Progenitor cell of endocrine pancreas (in vitro differentiated cells): ENCODE data around the gene GNPTAB. TPM values are rescaled to one million over a fixed set of nuclear protein-coding genes. Genes with fewer than 3 reads are reported as not detected.
A peak's percentile ranks its signal among the peaks of the same experiment; 100 is the strongest.

Experiments
- DNase-seq: peaks from one replicate; pipeline ENCODE4 v3.0.0; 2021; ENCODE audit warnings: low spot score; ENCODE audit not compliant: unreplicated experiment
- H3K27ac Mint-ChIP-seq: 2 replicates; pipeline ENCODE4 v1.8.0; 2021; ENCODE audit warnings: mild to moderate bottlenecking, moderate library complexity, mixed read lengths
- H3K27me3 Mint-ChIP-seq: 2 replicates; pipeline ENCODE4 v1.8.0; 2021; ENCODE audit warnings: mixed read lengths
- H3K36me3 Mint-ChIP-seq: 2 replicates; pipeline ENCODE4 v1.8.0; 2022; ENCODE audit warnings: mixed read lengths; ENCODE audit not compliant: insufficient read depth
- H3K4me1 Mint-ChIP-seq: 2 replicates; pipeline ENCODE4 v1.8.0; 2021; ENCODE audit warnings: low read depth, mixed read lengths
- H3K4me3 Mint-ChIP-seq: 2 replicates; pipeline ENCODE4 v1.8.0; 2021; ENCODE audit warnings: low read depth, mild to moderate bottlenecking, moderate library complexity, mixed read lengths
- H3K9me3 Mint-ChIP-seq: 2 replicates; pipeline ENCODE4 v1.8.0; 2021; ENCODE audit warnings: low read depth, mixed read lengths
- CTCF ChIP-seq: fragments of 200-600 bp; sonication (generic); IDR thresholded peaks from one replicate; pipeline ENCODE4 v1.5.0; 2021; ENCODE audit warnings: antibody characterized with exemption, mild to moderate bottlenecking; ENCODE audit not compliant: unreplicated experiment
- total RNA-seq: library from RNA; stranded (reverse); gene quantifications from 2 replicates; pipeline ENCODE4 v1.2.1, GENCODE V29; 2021

Gene GNPTAB
- total RNA-seq, 1 donor from 2014 or later = 23.2 TPM

DNA sequence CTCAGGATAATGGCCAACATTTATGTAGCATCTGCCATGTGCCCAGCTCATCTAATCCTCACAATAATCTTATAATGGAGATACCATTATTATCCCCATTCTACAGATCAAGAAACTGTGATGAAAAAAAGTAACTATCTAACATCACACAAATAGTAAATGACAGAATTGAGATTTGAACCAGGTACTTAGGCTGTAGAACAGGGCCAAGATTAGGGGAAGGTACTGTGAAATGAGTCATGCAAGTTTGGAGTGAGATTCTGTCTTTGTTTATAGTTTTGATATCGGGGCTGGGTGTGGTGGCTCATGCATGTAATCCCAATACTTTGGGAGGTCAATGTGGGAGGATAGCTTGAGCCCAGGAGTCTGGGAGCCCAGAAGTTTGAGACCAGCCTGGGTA is 1.3 kb upstream of the GNPTAB start:
- H3K27me3 Mint-ChIP-seq = no peaks in the 10 kb centered on the region
- DNase-seq = no peak
- peaks cover 2% of the 10 kb centered on the region for H3K4me1 Mint-ChIP-seq
- no peak overlapping the region for H3K27ac Mint-ChIP-seq
- H3K4me3 Mint-ChIP-seq = no peak overlapping the region
- TF ChIP-seq CTCF = no peak
- H3K9me3 Mint-ChIP-seq = no peaks in the 10 kb centered on the region
- H3K36me3 Mint-ChIP-seq = no peaks in the 10 kb centered on the region

- H3K9me3 Mint-ChIP-seq = no peaks in the 10 kb centered on the region
- no peak for TF ChIP-seq CTCF
- peak overlapping the region; percentile 91 for H3K27ac Mint-ChIP-seq
- H3K4me1 Mint-ChIP-seq = peaks cover 4% of the 10 kb centered on the region
- no peaks in the 10 kb centered on the region for H3K27me3 Mint-ChIP-seq
- no peak for DNase-seq
- peak overlapping the region; percentile 93 for H3K4me3 Mint-ChIP-seq
- H3K36me3 Mint-ChIP-seq = no peaks in the 10 kb centered on the region
Measured at GRCh38 chr12:101829639-101830366, 956 bp downstream of the GNPTAB start.

DNA sequence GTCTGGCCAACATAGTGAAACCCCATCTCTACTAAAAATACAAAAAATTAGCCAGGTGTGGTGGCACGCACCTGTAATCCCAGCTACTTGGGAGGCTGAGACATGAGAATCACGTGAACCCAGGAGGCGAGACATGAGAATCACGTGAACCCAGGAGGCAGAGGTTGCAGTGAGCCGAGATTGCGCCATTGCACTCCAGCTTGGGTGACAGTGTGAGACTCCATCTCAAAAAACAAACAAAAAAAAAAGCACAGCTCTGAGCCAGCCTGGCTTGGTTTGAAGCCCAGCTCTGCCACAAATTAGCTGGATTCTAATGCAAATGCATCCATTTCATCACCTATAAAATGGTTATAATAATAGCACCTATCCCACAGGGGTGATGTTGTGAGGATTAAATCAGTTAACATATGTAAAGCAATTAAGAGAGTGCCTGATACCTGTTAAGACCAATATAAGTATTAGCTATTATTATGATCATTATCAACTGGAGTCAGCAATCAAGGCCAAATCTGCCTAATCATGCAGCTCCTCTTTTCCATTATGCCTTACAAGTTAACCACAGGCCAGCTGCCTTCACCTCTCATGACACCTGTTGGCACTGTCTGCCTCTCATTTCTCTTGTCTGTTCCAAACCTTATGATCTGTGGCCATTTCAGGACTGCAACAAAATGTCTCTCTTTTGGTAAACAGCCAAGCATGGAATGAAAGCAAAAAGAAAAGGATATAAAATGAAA is 2.1 kb downstream of the GNPTAB start:
- Mint-ChIP-seq H3K9me3 (no peaks in the 10 kb centered on the region), H3K36me3 (no peaks in the 10 kb centered on the region), H3K27me3 (no peaks in the 10 kb centered on the region), H3K4me1 (peaks cover 4% of the 10 kb centered on the region), H3K27ac (no peak overlapping the region), H3K4me3 (no peak overlapping the region)
- TF ChIP-seq CTCF = no peak
- DNase-seq = no peak

- Mint-ChIP-seq H3K4me3 (no peak overlapping the region), H3K27me3 (no peaks in the 10 kb centered on the region), H3K4me1 (peaks cover 4% of the 10 kb centered on the region), H3K27ac (no peak overlapping the region), H3K36me3 (no peaks in the 10 kb centered on the region), H3K9me3 (no peaks in the 10 kb centered on the region)
- no peak for DNase-seq
- TF ChIP-seq CTCF = no peak
Measured at GRCh38 chr12:101826766-101827368, 3.9 kb downstream of the GNPTAB start.

DNA sequence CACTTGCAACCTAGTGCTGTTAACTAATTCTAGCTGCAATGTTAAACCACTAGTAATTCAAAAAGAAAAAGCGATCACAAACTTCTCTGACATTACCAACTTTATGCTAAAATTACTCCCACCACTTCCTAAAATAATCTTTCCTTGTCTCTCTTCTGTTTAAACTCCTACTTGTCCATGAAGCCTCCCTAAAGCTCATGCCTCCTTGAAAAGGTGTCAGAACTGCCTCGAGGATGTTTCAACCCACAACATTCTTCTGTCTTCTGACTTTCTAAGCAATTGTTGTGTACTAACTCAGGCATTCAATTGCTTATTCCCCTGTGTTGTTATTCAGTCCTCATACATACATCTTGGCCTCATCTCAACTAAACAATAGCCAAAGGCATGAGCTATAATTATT is 5.9 kb downstream of the GNPTAB start:
- DNase-seq = no peak
- Mint-ChIP-seq H3K9me3 (no peaks in the 10 kb centered on the region), H3K4me3 (no peak overlapping the region), H3K36me3 (no peaks in the 10 kb centered on the region), H3K4me1 (peaks cover 2% of the 10 kb centered on the region), H3K27me3 (no peaks in the 10 kb centered on the region), H3K27ac (peak overlapping the region; percentile 4)
- TF ChIP-seq CTCF = no peak
